GM12892 (cell line): Measurements from ENCODE around the gene CRACR2A.

Experiments used
- POLR2A ChIP-seq: IDR thresholded peaks from 2 replicates; pipeline ENCODE4 v1.6.1; 2011; ENCODE audit warnings: low read depth, low read length, control low read depth
- POLR2AphosphoS5 ChIP-seq: IDR thresholded peaks from 2 replicates; pipeline ENCODE4 v1.6.1; 2011; ENCODE audit warnings: low read depth, low read length, control low read depth

DNA sequence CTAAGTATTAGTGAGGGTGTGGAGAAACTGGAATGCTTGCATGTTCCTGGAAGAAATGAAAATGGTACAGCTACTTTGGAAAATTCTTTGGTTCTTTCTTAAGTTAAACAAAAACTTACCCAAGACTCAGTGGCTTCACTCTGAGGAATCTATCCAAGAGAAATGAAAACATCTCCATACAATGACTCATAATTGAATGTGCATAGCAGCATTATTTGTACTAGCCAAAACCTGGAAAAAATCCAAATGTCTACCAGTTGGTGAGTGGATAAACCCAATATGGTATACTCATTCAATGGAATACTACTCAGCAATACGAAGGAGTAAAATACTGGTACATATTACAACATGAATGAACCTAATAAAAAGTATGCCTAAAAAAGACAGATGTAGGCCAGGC lies 18.0 kb upstream of the CRACR2A start:
- TF ChIP-seq POLR2A (no peak), POLR2AphosphoS5 (no peak)
